ENCODE data around the gene CAPN1. TPM values are rescaled to one million over a fixed set of nuclear protein-coding genes. Genes with fewer than 3 reads are reported as not detected.

CAPN1 gene
- polyA plus RNA-seq, 1 donor from 2014 or later, result 102 TPM

GRCh38 chr11:65214212-65214845, 32.6 kb downstream of the CAPN1 start:
- Histone ChIP-seq H3K9me3 (ENCODE audit: low read length) (no peaks in the 10 kb centered on the region), H3K27me3 (ENCODE audit: insufficient read depth, low read depth, low read length) (no peaks in the 10 kb centered on the region), H3K36me3 (ENCODE audit: insufficient read depth, low read length) (peaks cover 6% of the 10 kb centered on the region), H4K20me1 (ENCODE audit: insufficient read depth) (no peaks in the 10 kb centered on the region), H3K4me3 (ENCODE audit: low read length) (no peak overlapping the region), H3K4me2 (ENCODE audit: low read length) (no peak overlapping the region), H3K79me2 (replicated peaks; ENCODE audit: insufficient read depth, low read length) (no peaks in the 10 kb centered on the region), H2AFZ (ENCODE audit: low read depth, low read length) (no peak overlapping the region), H3F3A (ENCODE audit: insufficient read depth, low read length, poor library complexity, severe bottlenecking) (no peaks in the 10 kb centered on the region), H3K9ac (ENCODE audit: low read length) (no peak overlapping the region), H3K9me2 (ENCODE audit: insufficient read depth, low read length) (no peaks in the 10 kb centered on the region), H3K27ac (ENCODE audit: low read length) (no peak overlapping the region)
- TF ChIP-seq POLR2AphosphoS5 (IDR thresholded peaks at IDR 0.05) (no peak), REST (IDR thresholded peaks at IDR 0.05; ENCODE audit: borderline replicate concordance) (no peak), EZH2 (IDR thresholded peaks at IDR 0.05; ENCODE audit: borderline replicate concordance, insufficient read depth, low read length, poor library complexity, severe bottlenecking) (no peak), EP300 (conservative IDR thresholded peaks at IDR 0.05; ENCODE audit: poor library complexity, severe bottlenecking) (no peak), RAD21 (conservative IDR thresholded peaks at IDR 0.05) (no peak), MXI1 (conservative IDR thresholded peaks at IDR 0.05; ENCODE audit: poor library complexity, severe bottlenecking) (no peak), TAF1 (IDR thresholded peaks at IDR 0.05; ENCODE audit: low read depth) (no peak), CTCF (IDR thresholded peaks at IDR 0.05; ENCODE audit: poor library complexity, severe bottlenecking) (no peak), SMC3 (conservative IDR thresholded peaks at IDR 0.05; ENCODE audit: poor library complexity) (no peak)

- Histone ChIP-seq H3K36me3 (ENCODE audit: insufficient read depth, low read length) (no peaks in the 10 kb centered on the region), H3F3A (ENCODE audit: insufficient read depth, low read length, poor library complexity, severe bottlenecking) (no peaks in the 10 kb centered on the region), H3K9me3 (ENCODE audit: low read length) (no peaks in the 10 kb centered on the region), H3K79me2 (replicated peaks; ENCODE audit: insufficient read depth, low read length) (no peaks in the 10 kb centered on the region), H3K4me3 (ENCODE audit: low read length) (no peak overlapping the region), H3K9ac (ENCODE audit: low read length) (no peak overlapping the region), H2AFZ (ENCODE audit: low read depth, low read length) (no peak overlapping the region), H3K27ac (ENCODE audit: low read length) (no peak overlapping the region), H3K4me2 (ENCODE audit: low read length) (no peak overlapping the region), H4K20me1 (ENCODE audit: insufficient read depth) (no peaks in the 10 kb centered on the region), H3K27me3 (ENCODE audit: insufficient read depth, low read depth, low read length) (no peaks in the 10 kb centered on the region), H3K9me2 (ENCODE audit: insufficient read depth, low read length) (no peaks in the 10 kb centered on the region)
- TF ChIP-seq CTCF (IDR thresholded peaks at IDR 0.05; ENCODE audit: poor library complexity, severe bottlenecking), result no peak
- TF ChIP-seq SMC3 (conservative IDR thresholded peaks at IDR 0.05; ENCODE audit: poor library complexity), result no peak
- no peak for TF ChIP-seq EP300 (conservative IDR thresholded peaks at IDR 0.05; ENCODE audit: poor library complexity, severe bottlenecking)
- TF ChIP-seq TAF1 (IDR thresholded peaks at IDR 0.05; ENCODE audit: low read depth), result no peak
- TF ChIP-seq POLR2AphosphoS5 (IDR thresholded peaks at IDR 0.05), result peak; percentile 49
These were observed 33.8 kb downstream of the CAPN1 start for GRCh38 chr11:65215441-65216076.
